GM21360 (cell line): ENCODE results near the gene AMMECR1L.
"Not testable (repeated sequence)": the region's sequence is repeated elsewhere in the genome, so short reads cannot be mapped to it uniquely, and the experiment has no call there.

Experiments used
- ATAC-seq: cut with Tn5 transposase; IDR thresholded peaks from one replicate; pipeline ENCODE4 v1.9.1; 2021; ENCODE audit warnings: mild to moderate bottlenecking, moderate library complexity; ENCODE audit not compliant: unreplicated experiment

Gene AMMECR1L

GRCh38 chr2:127885780-127886592 lies at the start of gene AMMECR1L:
TSS of gene AMMECR1L (minus strand) at chr2:127885956. CDS start at chr2:127874234, 11,722 bp downstream.
- ATAC-seq, result peak; percentile 88

GRCh38 chr2:127935337-127935736 lies 49.6 kb upstream of the AMMECR1L start:
- ATAC-seq, result no peak

- no peak for ATAC-seq
These were observed 46.6 kb upstream of the AMMECR1L start for GRCh38 chr2:127932199-127932876.

- no peak for ATAC-seq
These were observed 43.7 kb upstream of the AMMECR1L start for GRCh38 chr2:127929449-127929848.

- no peak for ATAC-seq
These were observed 41.6 kb upstream of the AMMECR1L start for GRCh38 chr2:127927384-127927783.

- ATAC-seq, result no peak
These were observed 32.2 kb upstream of the AMMECR1L start for GRCh38 chr2:127917916-127918315.

- ATAC-seq, result no peak
These were observed 28.2 kb upstream of the AMMECR1L start for GRCh38 chr2:127913808-127914457.

GRCh38 chr2:127911737-127912136 lies 26.0 kb upstream of the AMMECR1L start:
- ATAC-seq, result no peak

GRCh38 chr2:127910415-127910814 lies 24.7 kb upstream of the AMMECR1L start:
- ATAC-seq, result no peak

- ATAC-seq, result no peak
These were observed 23.3 kb upstream of the AMMECR1L start for GRCh38 chr2:127909019-127909418.

GRCh38 chr2:127907733-127908400 lies 22.1 kb upstream of the AMMECR1L start:
- ATAC-seq, result not testable (repeated sequence)

GRCh38 chr2:127906206-127906926 lies 20.6 kb upstream of the AMMECR1L start:
- no peak for ATAC-seq

- ATAC-seq, result no peak
These were observed 15.7 kb upstream of the AMMECR1L start for GRCh38 chr2:127901339-127902056.

- no peak for ATAC-seq
These were observed 11.9 kb upstream of the AMMECR1L start for GRCh38 chr2:127897531-127898211.

- no peak for ATAC-seq
These were observed 7.7 kb upstream of the AMMECR1L start for GRCh38 chr2:127893494-127893893.

GRCh38 chr2:127893033-127893432 lies 7.3 kb upstream of the AMMECR1L start:
- no peak for ATAC-seq

- no peak for ATAC-seq
These were observed 6.1 kb upstream of the AMMECR1L start for GRCh38 chr2:127891811-127892210.

GRCh38 chr2:127890756-127891155 lies 5.0 kb upstream of the AMMECR1L start:
- not testable (repeated sequence) for ATAC-seq

GRCh38 chr2:127888772-127889171 lies 3.0 kb upstream of the AMMECR1L start:
- no peak for ATAC-seq
